Stomach (tissue), 9 donors: Measurements from ENCODE around the gene LEFTY1. TPM values are rescaled to one million over a fixed set of nuclear protein-coding genes. Genes with fewer than 3 reads are reported as not detected.
A peak's percentile ranks its signal among the peaks of the same experiment; 100 is the strongest.

Source experiments
- DNase-seq, 2 donors: peaks; one replicate each; pipeline versions ENCODE4 v3.0.0 to v3.0.0-alpha.2; 2013 to 2019
- H3K27ac ChIP-seq, 5 donors: fragments of 200-600 bp in 4 of 5; sonication (generic) in 4 of 5; one replicate each; pipeline ENCODE4 v1.5.1; 2013 to 2019; ENCODE audit warnings: mild to moderate bottlenecking in 1 of 5, moderate library complexity in 1 of 5
- H3K27me3 ChIP-seq, 3 donors: fragments of 200-600 bp; sonication (generic); one replicate each; pipeline ENCODE4 v1.5.1; 2017 to 2019; ENCODE audit warnings: mixed run types in 1 of 3
- H3K36me3 ChIP-seq, 4 donors: fragments of 200-600 bp; sonication (generic); 1 replicate in 3 of 4; 2 replicates in 1 of 4; pipeline ENCODE4 v1.5.1; 2016 to 2019
- H3K4me1 ChIP-seq, 4 donors: fragments of 200-600 bp; sonication (generic); one replicate each; pipeline ENCODE4 v1.5.1; 2016 to 2019
- H3K4me3 ChIP-seq, 4 donors: fragments of 200-600 bp; sonication (generic) in 3 of 4; one replicate each; pipeline ENCODE4 v1.5.1; 2016 to 2019; ENCODE audit warnings: mild to moderate bottlenecking in 1 of 4
- H3K9me3 ChIP-seq, 4 donors: fragments of 200-600 bp; sonication (generic); one replicate each; pipeline ENCODE4 v1.5.1; 2016 to 2019
- CTCF ChIP-seq, 7 experiments: fragments of 450-650 bp in 4 of 7; fragments of 200-600 bp in 3 of 7; sonication (generic) in 3 of 7; IDR thresholded peaks; one replicate each; pipeline ENCODE4 v1.5.1; 2016 to 2019; ENCODE audit warnings: antibody characterized with exemption in 7 of 7, control low read depth in 2 of 7, mild to moderate bottlenecking in 1 of 7
- EP300 ChIP-seq: sonication (generic); formaldehyde crosslinking; IDR thresholded peaks from one replicate; pipeline ENCODE4 v1.6.1; 2017; ENCODE audit warnings: antibody characterized with exemption
- POLR2A ChIP-seq, 4 donors: fragments of 450-650 bp; IDR thresholded peaks; one replicate each; pipeline ENCODE4 v1.6.1; 2016; ENCODE audit warnings: antibody characterized with exemption in 4 of 4, control low read depth in 2 of 4, mild to moderate bottlenecking in 1 of 4, moderate library complexity in 1 of 4
- POLR2AphosphoS5 ChIP-seq, 3 donors: sonication (generic); formaldehyde crosslinking; IDR thresholded peaks; one replicate each; pipeline ENCODE4 v1.6.1; 2016; ENCODE audit warnings: antibody characterized with exemption in 3 of 3
- WGBS, 5 donors: extraction: QIAGEN DNeasy Blood & Tissue Kit in 3 of 5; methylation state at CpG; one replicate each; pipeline versions ENCODE4 v1.1.5 to v1.1.7; 2013 to 2018; 5-methylcytosine and 5-hydroxymethylcytosine counted together
- intact Hi-C: fragments of 100-400 bp; cut with DNase I; formaldehyde crosslinking; loops from one replicate; pipeline ENCODE4 v1.15.1; 2023; ENCODE audit warnings: low total_unique reads
- polyA plus RNA-seq, 3 donors: library from polyadenylated mRNA; stranded (reverse); fragments of 200-250 nt; gene quantifications; one replicate each; pipeline ENCODE4 v1.2.3, GENCODE V29; 2013
- total RNA-seq, 5 donors: library from RNA; depleted of rRNA; stranded (reverse); fragments of >200 nt; gene quantifications; one replicate each; pipeline versions ENCODE4 v1.1.0 to v1.2.3, GENCODE V29; 2014 to 2016
- donor health status: healthy with polysubstance abuse.
- donor health status: Bipolar disorder and iron deficiency.
- donor health status: healthy.

Gene LEFTY1
- total and polyA plus RNA-seq, 8 donors = 0.37 to 499 (median 0.61) TPM; not detected in 3

GRCh38 chr1:225917101-225917500 lies 28.2 kb upstream of the LEFTY1 start:
- no peaks in the 10 kb centered on the region for H3K9me3 ChIP-seq
- peaks cover 8 to 29% (median 21%) of the 10 kb centered on the region in 4 donors for H3K4me1 ChIP-seq
- intact Hi-C loops = loop anchor here (10.0 kb wide), 2 partner anchors 132 to 442 kb away; no protein-coding TSS in a partner anchor
- H3K36me3 ChIP-seq = peaks cover 16 to 81% (median 71%) of the 10 kb centered on the region in 4 donors
- H3K4me3 ChIP-seq = no peak overlapping the region
- TF ChIP-seq EP300 = no peak
- TF ChIP-seq POLR2A (IDR thresholded peaks at IDR 0.05) = no peak
- no peak for TF ChIP-seq POLR2AphosphoS5 (IDR thresholded peaks at IDR 0.05)
- no peak for DNase-seq
- no peaks in the 10 kb centered on the region for H3K27me3 ChIP-seq
- WGBS, 5 donors = 93 to 97% (median 96%) methylated on average over 3 of the region's 3 CpGs
- H3K27ac ChIP-seq = no peak overlapping the region

GRCh38 chr1:225915538-225915991 lies 26.6 kb upstream of the LEFTY1 start:
- no peak for TF ChIP-seq POLR2A (IDR thresholded peaks at IDR 0.05)
- no peak for TF ChIP-seq EP300
- no peak for TF ChIP-seq CTCF (IDR thresholded peaks at IDR 0.05)
- no peak for TF ChIP-seq POLR2AphosphoS5 (IDR thresholded peaks at IDR 0.05)
- no peak overlapping the region for H3K27ac ChIP-seq
- no peaks in the 10 kb centered on the region for H3K9me3 ChIP-seq
- H3K36me3 ChIP-seq = peaks cover 3 to 67% (median 58%) of the 10 kb centered on the region in 4 donors
- H3K4me3 ChIP-seq = no peak overlapping the region
- 85 to 93% (median 88%) methylated on average over 7 of the region's 7 CpGs for WGBS, 5 donors
- DNase-seq = peak in 1 of 2 donors; percentile 47
- no peaks in the 10 kb centered on the region for H3K27me3 ChIP-seq
- H3K4me1 ChIP-seq = peaks cover 11 to 28% (median 21%) of the 10 kb centered on the region in 4 donors
- intact Hi-C loops = loop anchor here (10.0 kb wide), 2 partner anchors 131 to 441 kb away; no protein-coding TSS in a partner anchor

- WGBS, 5 donors = 86 to 96% (median 87%) methylated on average over 6 of the region's 6 CpGs
- intact Hi-C loops = loop anchor here (10.0 kb wide), 2 partner anchors 130 to 440 kb away; no protein-coding TSS in a partner anchor
Observed at GRCh38 chr1:225914947-225915346, 26.0 kb upstream of the LEFTY1 start.

GRCh38 chr1:225914391-225914790 lies 25.4 kb upstream of the LEFTY1 start:
- TF ChIP-seq POLR2A (IDR thresholded peaks at IDR 0.05) = no peak
- no peak for TF ChIP-seq EP300
- no peak for TF ChIP-seq CTCF (IDR thresholded peaks at IDR 0.05)
- TF ChIP-seq POLR2AphosphoS5 (IDR thresholded peaks at IDR 0.05) = no peak
- no peak overlapping the region for H3K27ac ChIP-seq
- H3K4me3 ChIP-seq = no peak overlapping the region
- peaks cover 0 to 63% (median 53%) of the 10 kb centered on the region in 4 donors for H3K36me3 ChIP-seq
- DNase-seq = no peak
- H3K27me3 ChIP-seq = no peaks in the 10 kb centered on the region
- H3K9me3 ChIP-seq = no peaks in the 10 kb centered on the region
- peaks cover 1 to 28% (median 13%) of the 10 kb centered on the region in 4 donors for H3K4me1 ChIP-seq
- intact Hi-C loops = loop anchor here (10.0 kb wide), 2 partner anchors 130 to 440 kb away; no protein-coding TSS in a partner anchor
- 80 to 88% (median 86%) methylated on average over 6 of the region's 6 CpGs for WGBS, 5 donors

More at GRCh38 chr1:225914947-225915346, 26.0 kb upstream of the LEFTY1 start:
- Histone ChIP-seq H3K36me3 (peaks cover 3 to 66% (median 57%) of the 10 kb centered on the region in 4 donors), H3K9me3 (no peaks in the 10 kb centered on the region), H3K4me3 (no peak overlapping the region), H3K27me3 (no peaks in the 10 kb centered on the region), H3K27ac (no peak overlapping the region), H3K4me1 (peaks cover 5 to 28% (median 18%) of the 10 kb centered on the region in 4 donors)
- DNase-seq = no peak
- no peak for TF ChIP-seq POLR2AphosphoS5 (IDR thresholded peaks at IDR 0.05)

- no peaks in the 10 kb centered on the region for H3K27me3 ChIP-seq
- no peak overlapping the region for H3K4me3 ChIP-seq
- H3K36me3 ChIP-seq = peaks cover 0 to 35% (median 25%) of the 10 kb centered on the region in 4 donors
- DNase-seq = peak; percentile 78 to 88
- peaks cover 0 to 41% (median 15%) of the 10 kb centered on the region in 4 donors for H3K4me1 ChIP-seq
- H3K27ac ChIP-seq = peak overlapping the region in 2 of 5 donors; percentile 2 to 8
- no peaks in the 10 kb centered on the region for H3K9me3 ChIP-seq
- no peak for TF ChIP-seq EP300
- peak in 5 of 7 experiments; percentile 78 to 94 (median 88) for TF ChIP-seq CTCF (IDR thresholded peaks at IDR 0.05)
- peak in 1 of 3 donors; percentile 32 for TF ChIP-seq POLR2AphosphoS5 (IDR thresholded peaks at IDR 0.05)
- intact Hi-C loops = loop anchor here (10.0 kb wide), 2 partner anchors 127 to 437 kb away; no protein-coding TSS in a partner anchor
- 30 to 46% (median 35%) methylated on average over 34 to 53 of the region's 53 CpGs for WGBS, 5 donors
Observed at GRCh38 chr1:225911191-225912130, 22.5 kb upstream of the LEFTY1 start.
